NCI-H345 treated with DMSO at 0.1 percent for 48 hours (cell line): Measurements from ENCODE around the gene PLEKHA6.

Experiments used
- DNase-seq: peaks from one replicate; lab custom pipeline; 2025; ENCODE audit not compliant: unreplicated experiment; lab: John Stamatoyannopoulos, UW

The PLEKHA6 gene

GRCh38 chr1:204262506-204263253 is 97.0 kb downstream of the PLEKHA6 start:
- no peak for DNase-seq

GRCh38 chr1:204261746-204262505 is 97.8 kb downstream of the PLEKHA6 start:
- no peak for DNase-seq

GRCh38 chr1:204261266-204261665 is 98.5 kb downstream of the PLEKHA6 start:
- DNase-seq: no peak

GRCh38 chr1:204260601-204261197 is 99.0 kb downstream of the PLEKHA6 start:
- DNase-seq: no peak

- DNase-seq: no peak
Observed at GRCh38 chr1:204259782-204260181, 99.9 kb downstream of the PLEKHA6 start.

GRCh38 chr1:204259196-204259595 is 100.5 kb downstream of the PLEKHA6 start:
- no peak for DNase-seq

- peak; percentile 37 for DNase-seq
Observed at GRCh38 chr1:204258213-204259115, 101.3 kb downstream of the PLEKHA6 start.

- no peak for DNase-seq
Observed at GRCh38 chr1:204257446-204257845, 102.3 kb downstream of the PLEKHA6 start.

- DNase-seq: no peak
Observed at GRCh38 chr1:204256531-204256930, 103.2 kb downstream of the PLEKHA6 start.

GRCh38 chr1:204255966-204256365 is 103.8 kb downstream of the PLEKHA6 start:
- no peak for DNase-seq

- DNase-seq: peak; percentile 38
Observed at GRCh38 chr1:204255225-204255624, 104.5 kb downstream of the PLEKHA6 start.

GRCh38 chr1:204254031-204254661 is 105.6 kb downstream of the PLEKHA6 start:
- DNase-seq: no peak

GRCh38 chr1:204251926-204252689 is 107.6 kb downstream of the PLEKHA6 start:
- no peak for DNase-seq

- DNase-seq: no peak
Observed at GRCh38 chr1:204251286-204251685, 108.4 kb downstream of the PLEKHA6 start.

GRCh38 chr1:204250428-204251030 is 109.2 kb downstream of the PLEKHA6 start:
- DNase-seq: no peak

- DNase-seq: no peak
Observed at GRCh38 chr1:204249736-204250427, 109.8 kb downstream of the PLEKHA6 start.

GRCh38 chr1:204248954-204249353 is 110.8 kb downstream of the PLEKHA6 start:
- no peak for DNase-seq

GRCh38 chr1:204246876-204247275 is 112.9 kb downstream of the PLEKHA6 start:
- DNase-seq: no peak

GRCh38 chr1:204242920-204243319 is 116.8 kb downstream of the PLEKHA6 start:
- no peak for DNase-seq
